B cell (primary cell): ENCODE data around the gene ZNF554. TPM values are rescaled to one million over a fixed set of nuclear protein-coding genes. Genes with fewer than 3 reads are reported as not detected.

Source experiments
- ATAC-seq: fragments of 200-7000 bp; cut with Tn5 transposase; one replicate; pipeline ENCODE4 v1.10.0; 2021; ENCODE audit warnings: low read depth, mild to moderate bottlenecking, moderate number of reproducible peaks, moderate library complexity
- CTCF ChIA-PET: fragments of 350-600 bp; sonication (Branson Sonifier 250); formaldehyde crosslinking; loops from one replicate; lab custom pipeline; 2021; ENCODE audit warnings: antibody characterized with exemption, inconsistent platforms; lab: Charles Lee
- POLR2A ChIA-PET: fragments of 350-600 bp; sonication (Branson Sonifier 250); formaldehyde crosslinking; loops from one replicate; lab custom pipeline; 2021; ENCODE audit warnings: antibody characterized with exemption; lab: Charles Lee
- DNase-seq: peaks from one replicate; pipeline ENCODE4 v3.0.0; 2013
- H2AFZ ChIP-seq: 2 replicates; pipeline ENCODE4 v1.6.1; 2012; ENCODE audit warnings: mild to moderate bottlenecking, low read depth, low read length; ENCODE audit not compliant: insufficient read depth, poor library complexity, severe bottlenecking
- H3K27ac ChIP-seq, 2 donors: 1 replicate in 1 of 2; 2 replicates in 1 of 2; pipeline ENCODE4 v1.5.1; 2012 to 2013; ENCODE audit warnings: low read length in 2 of 2, mild to moderate bottlenecking in 2 of 2, moderate library complexity in 1 of 2
- H3K27me3 ChIP-seq, 4 experiments: fragments of 200-600 bp in 1 of 4; sonication (generic) in 1 of 4; replicated peaks in 1 of 4; 1 replicate in 2 of 4; 2 replicates in 2 of 4; pipeline versions ENCODE4 v1.6.1 to v1.7.0; 2013 to 2016; ENCODE audit warnings: low read length in 3 of 4, mild to moderate bottlenecking in 2 of 4, mixed read lengths in 1 of 4, moderate library complexity in 1 of 4; ENCODE audit not compliant: insufficient read depth in 4 of 4, control insufficient read depth in 3 of 4; ENCODE audit errors: control extremely low read depth in 1 of 4
- H3K36me3 ChIP-seq, 2 experiments: replicated peaks in 1 of 2; 1 replicate in 1 of 2; 2 replicates in 1 of 2; pipeline versions ENCODE4 v1.6.1 to v1.7.1; 2013; ENCODE audit warnings: low read length in 1 of 2; ENCODE audit not compliant: insufficient read depth in 2 of 2, control insufficient read depth in 1 of 2; ENCODE audit errors: control extremely low read depth in 1 of 2, extremely low read depth in 1 of 2
- H3K4me1 ChIP-seq, 2 donors: fragments of 200-600 bp in 1 of 2; sonication (generic) in 1 of 2; 1 replicate in 1 of 2; 2 replicates in 1 of 2; pipeline versions ENCODE4 v1.5.1 to v1.6.1; 2013 to 2017; ENCODE audit warnings: low read length in 2 of 2; ENCODE audit not compliant: control insufficient read depth in 2 of 2, insufficient read depth in 2 of 2
- H3K4me2 ChIP-seq: replicated peaks from 2 replicates; pipeline ENCODE3; 2012; ENCODE audit warnings: mild to moderate bottlenecking, low read depth, low read length; ENCODE audit not compliant: poor library complexity, severe bottlenecking
- H3K4me3 ChIP-seq, 5 experiments: fragments of 200-600 bp in 1 of 5; sonication (generic) in 1 of 5; 1 replicate in 3 of 5; 2 replicates in 2 of 5; pipeline versions ENCODE4 v1.5.1 to v1.7.0; 2011 to 2016; ENCODE audit warnings: low read length in 4 of 5, mild to moderate bottlenecking in 4 of 5, low read depth in 2 of 5, control low read depth in 1 of 5, moderate library complexity in 1 of 5; ENCODE audit not compliant: insufficient read depth in 1 of 5; ENCODE audit errors: control extremely low read depth in 1 of 5, extremely low read depth in 1 of 5
- H3K79me2 ChIP-seq: fragments of 200-600 bp; sonication (generic); one replicate; pipeline ENCODE4 v1.6.0; 2016; ENCODE audit warnings: low read length; ENCODE audit not compliant: control insufficient read depth, insufficient read depth
- H3K9ac ChIP-seq: fragments of 200-600 bp; sonication (generic); 2 replicates; pipeline ENCODE4 v1.6.1; 2017; ENCODE audit warnings: mild to moderate bottlenecking, low read length, moderate library complexity
- H3K9me3 ChIP-seq, 3 donors: one replicate each; pipeline versions ENCODE4 v1.6.1 to v1.7.1; 2013; ENCODE audit warnings: low read length in 2 of 3; ENCODE audit not compliant: control insufficient read depth in 2 of 3, insufficient read depth in 1 of 3; ENCODE audit errors: control extremely low read depth in 1 of 3
- H4K20me1 ChIP-seq: 2 replicates; pipeline ENCODE4 v1.6.0; 2012; ENCODE audit warnings: mild to moderate bottlenecking, low read length; ENCODE audit not compliant: insufficient read depth, control insufficient read depth, poor library complexity, severe bottlenecking
- H3K27ac Mint-ChIP-seq: one replicate; pipeline ENCODE4 v1.8.0; 2021; ENCODE audit warnings: mixed read lengths
- H3K27me3 Mint-ChIP-seq: one replicate; pipeline ENCODE4 v1.8.0; 2021; ENCODE audit warnings: mixed read lengths
- H3K4me1 Mint-ChIP-seq: one replicate; pipeline ENCODE4 v1.8.0; 2021; ENCODE audit warnings: mixed read lengths
- H3K4me3 Mint-ChIP-seq: one replicate; pipeline ENCODE4 v1.8.0; 2021; ENCODE audit warnings: mixed read lengths
- H3K9me3 Mint-ChIP-seq: one replicate; pipeline ENCODE4 v1.8.0; 2022; ENCODE audit warnings: mixed read lengths; ENCODE audit not compliant: insufficient read depth
- CTCF ChIP-seq: fragments of 200-600 bp; IDR thresholded peaks from one replicate; pipeline ENCODE4 v1.8.0; 2022; ENCODE audit warnings: antibody characterized with exemption, mild to moderate bottlenecking
- EZH2 ChIP-seq: IDR thresholded peaks from 2 replicates; pipeline ENCODE4 v1.6.1; 2012; ENCODE audit warnings: borderline replicate concordance, low read depth, mild to moderate bottlenecking, moderate library complexity, low read length; ENCODE audit not compliant: insufficient read depth, poor library complexity, severe bottlenecking
- WGBS: methylation state at CpG from one replicate; pipeline ENCODE4 v1.1.5; 2013; ENCODE audit warnings: missing lambda C conversion rate; ENCODE audit not compliant: insufficient coverage; 5-methylcytosine and 5-hydroxymethylcytosine counted together
- intact Hi-C: fragments of 100-400 bp; cut with micrococcal nuclease; formaldehyde crosslinking; loops from one replicate; pipeline ENCODE4 v1.10.0; 2022
- polyA minus RNA-seq: library from RNA; depleted of rRNA, polyadenylated mRNA; stranded (reverse); fragments of >200 nt; gene quantifications from 2 replicates; pipeline ENCODE4 v1.2.3, GENCODE V29; 2012
- polyA plus RNA-seq: library from polyadenylated mRNA; depleted of rRNA; stranded (reverse); fragments of >200 nt; gene quantifications from 2 replicates; pipeline ENCODE4 v1.2.3, GENCODE V29; 2012
- total RNA-seq, 2 donors: library from RNA; stranded (reverse); fragments of 120-200 nt in 1 of 2; gene quantifications; 1 replicate in 1 of 2; 2 replicates in 1 of 2; pipeline versions ENCODE4 v1.2.3 to v1.2.4, GENCODE V29; 2013 to 2022

Gene ZNF554
- total RNA-seq (5.9 TPM in 2 replicates), polyA plus RNA-seq (2.8 and 2.9 TPM in 2 replicates), polyA minus RNA-seq (2.9 and 4.1 TPM in 2 replicates)
- 4.7 TPM for total RNA-seq (2013)

DNA sequence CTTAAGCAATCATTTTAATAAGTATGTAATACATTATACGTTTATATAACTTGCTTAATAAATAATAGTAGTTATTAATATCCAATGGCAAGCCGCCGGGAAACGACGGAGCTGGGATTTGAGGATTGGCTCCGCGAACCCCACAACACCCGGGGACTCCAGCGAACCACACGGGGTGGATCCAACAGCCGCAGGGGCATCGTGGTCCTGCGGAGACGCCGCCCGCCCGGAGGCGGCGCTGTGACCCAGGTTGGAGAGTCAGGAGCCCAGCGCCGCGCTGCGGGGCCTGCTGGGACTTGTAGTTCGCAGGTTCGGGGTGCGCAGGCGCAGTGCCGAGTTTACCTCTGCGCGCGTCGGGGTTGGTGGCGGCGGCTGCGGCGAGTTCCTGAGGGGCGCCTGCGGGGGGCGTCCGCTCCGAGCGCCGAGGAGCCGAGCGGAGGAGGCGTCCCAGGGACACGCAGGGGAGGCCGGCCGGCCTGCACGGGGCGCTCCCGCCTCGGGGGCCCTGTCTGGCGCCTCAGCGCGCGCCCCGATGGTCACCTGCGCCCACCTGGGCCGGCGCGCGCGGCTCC, at the start of gene ZNF554:
Gene ZNF554 (plus strand): TSS at position 329 of the 572 bp plus-strand sequence. CDS start 204 bp downstream, at position 533.
- Histone ChIP-seq H3K27ac (no peak within 1 kb of the TSS), H3K27me3 (no peaks in the 10 kb centered on the region), H3K9me3 (no peaks in the 10 kb centered on the region), H3K36me3 (no peaks in the 10 kb centered on the region), H3K4me1 (peaks cover 4 to 18% of the 10 kb centered on the region in 2 donors), H3K9ac (peak within 1 kb of the TSS; percentile 81), H3K79me2 (peaks cover 10% of the 10 kb centered on the region), H2AFZ (peak within 1 kb of the TSS; percentile 78), H3K4me3 (peak within 1 kb of the TSS; percentile 19 to 81 (median 60)), H3K4me2 (peak within 1 kb of the TSS; percentile 99), H4K20me1 (no peaks in the 10 kb centered on the region)
- POLR2A ChIA-PET = interaction anchor here (0.6 to 1.6 kb wide), 3 partner anchors 22 to 366 kb away, joined by 3 to 5 read pairs (median 4); partner anchors contain the start of gene ZNF555
- peaks cover 9% of the 10 kb centered on the region for H3K4me1 Mint-ChIP-seq
- H3K4me3 Mint-ChIP-seq = peak within 1 kb of the TSS; percentile 86
- ATAC-seq (peak; percentile 98), DNase-seq (peak; percentile 97)
- peak within 1 kb of the TSS; percentile 76 for H3K27ac Mint-ChIP-seq
- TF ChIP-seq EZH2 = no peak
- peak; percentile 95 for TF ChIP-seq CTCF
- under 1% methylated on average over 63 of the region's 64 CpGs for WGBS
- H3K27me3 Mint-ChIP-seq = no peaks in the 10 kb centered on the region
- CTCF ChIA-PET = interaction anchor here (0.8 to 1.7 kb wide), 4 partner anchors 22 to 171 kb away, joined by 3 to 6 read pairs (median 4); partner anchors contain the start of gene ZNF555
- no peaks in the 10 kb centered on the region for H3K9me3 Mint-ChIP-seq
- intact Hi-C loops = loop anchor here (1.0 kb wide), 2 partner anchors 22 to 34 kb away; partner anchors contain the start of genes THOP1 and ZNF555
